NCI-H748 treated with DMSO at 0.1 percent for 48 hours (cell line): ENCODE results near the gene TFG.
"Not testable (repeated sequence)": the region's sequence is repeated elsewhere in the genome, so short reads cannot be mapped to it uniquely, and the experiment has no call there.

ENCODE experiments used
- DNase-seq: peaks from one replicate; lab custom pipeline; 2025; lab: John Stamatoyannopoulos, UW

The TFG gene

GRCh38 chr3:100708989-100709841 lies at the start of gene TFG:
Gene TFG (plus strand): TSS chr3:100709494. CDS start chr3:100713686, 4,192 bp downstream.
- DNase-seq, result peak; percentile 86

GRCh38 chr3:100661294-100661693 lies 48.0 kb upstream of the TFG start:
- not testable (repeated sequence) for DNase-seq

- no peak for DNase-seq
These were observed 47.0 kb upstream of the TFG start for GRCh38 chr3:100662113-100662823.

- no peak for DNase-seq
These were observed 44.1 kb upstream of the TFG start for GRCh38 chr3:100665230-100665629.

GRCh38 chr3:100666699-100667098 lies 42.6 kb upstream of the TFG start:
- not testable (repeated sequence) for DNase-seq

GRCh38 chr3:100667316-100667715 lies 42.0 kb upstream of the TFG start:
- DNase-seq, result not testable (repeated sequence)

GRCh38 chr3:100670995-100671394 lies 38.3 kb upstream of the TFG start:
- DNase-seq, result not testable (repeated sequence)

GRCh38 chr3:100681496-100681895 lies 27.8 kb upstream of the TFG start:
- no peak for DNase-seq

GRCh38 chr3:100682056-100682853 lies 27.0 kb upstream of the TFG start:
- no peak for DNase-seq

GRCh38 chr3:100682854-100683760 lies 26.2 kb upstream of the TFG start:
- DNase-seq, result no peak

GRCh38 chr3:100693225-100693624 lies 16.1 kb upstream of the TFG start:
- DNase-seq, result no peak

- DNase-seq, result no peak
These were observed 13.6 kb upstream of the TFG start for GRCh38 chr3:100695696-100696095.

GRCh38 chr3:100696161-100696560 lies 13.1 kb upstream of the TFG start:
- DNase-seq, result no peak

- no peak for DNase-seq
These were observed 12.1 kb upstream of the TFG start for GRCh38 chr3:100697172-100697571.

GRCh38 chr3:100697723-100698285 lies 11.5 kb upstream of the TFG start:
- DNase-seq, result no peak

GRCh38 chr3:100698736-100699135 lies 10.6 kb upstream of the TFG start:
- no peak for DNase-seq

GRCh38 chr3:100700708-100701107 lies 8.6 kb upstream of the TFG start:
- DNase-seq, result no peak

- DNase-seq, result no peak
These were observed 7.0 kb upstream of the TFG start for GRCh38 chr3:100702082-100702979.

- DNase-seq, result no peak
These were observed 6.3 kb upstream of the TFG start for GRCh38 chr3:100702980-100703345.

- DNase-seq, result no peak
These were observed 5.4 kb upstream of the TFG start for GRCh38 chr3:100703865-100704264.
